Measurements from ENCODE around the gene TET3. TPM values are rescaled to one million over a fixed set of nuclear protein-coding genes. Genes with fewer than 3 reads are reported as not detected.

The TET3 gene
- polyA plus RNA-seq, 1 of the 3 experiments (the other 2 are of a cell fraction): 1.6 TPM

GRCh38 chr2:73995810-73996209 lies 11.1 kb downstream of the TET3 start (continued):
- TF ChIP-seq ZBTB33 (IDR thresholded peaks at IDR 0.05; ENCODE audit: borderline replicate concordance, low read depth) (no peak), POLR2AphosphoS5 (IDR thresholded peaks at IDR 0.05; ENCODE audit: low read depth, low read length) (no peak), USF1 (IDR thresholded peaks at IDR 0.05; ENCODE audit: borderline replicate concordance, low read depth) (no peak), SIN3A (IDR thresholded peaks at IDR 0.05; ENCODE audit: borderline replicate concordance, low read depth, low read length) (no peak), YY1 (IDR thresholded peaks at IDR 0.05; ENCODE audit: low read depth) (no peak), REST (IDR thresholded peaks at IDR 0.05; ENCODE audit: low read depth, low read length) (no peak), NRF1 (IDR thresholded peaks at IDR 0.05; ENCODE audit: low read depth, low read length) (no peak), FOXM1 (IDR thresholded peaks at IDR 0.05; ENCODE audit: low read depth) (no peak)

- Histone ChIP-seq H3K9me3 (no peaks in the 10 kb centered on the region), H3K4me1 (ENCODE audit: control insufficient read depth in 1 of 2, insufficient read depth in 2 of 2, low read depth in 1 of 2, low read length in 1 of 2) (peaks cover 8 to 20% of the 10 kb centered on the region in 2 experiments; a peak in 2 of 4 replicates), H3K9ac (no peak overlapping the region), H2AFZ (ENCODE audit: low read depth) (no peak overlapping the region), H3K27me3 (ENCODE audit: insufficient read depth) (no peaks in the 10 kb centered on the region), H3K36me3 (replicated peaks in 1 of 2; ENCODE audit: control insufficient read depth in 1 of 2, insufficient read depth in 2 of 2, low read length in 1 of 2) (no peaks in the 10 kb centered on the region), H3K79me2 (ENCODE audit: insufficient read depth) (peaks cover 23% of the 10 kb centered on the region), H3K4me3 (ENCODE audit: low read depth in 2 of 2, low read length in 1 of 2) (no peak overlapping the region), H3K4me2 (no peak overlapping the region), H4K20me1 (ENCODE audit: insufficient read depth) (peaks cover 53% of the 10 kb centered on the region), H3F3A (replicated peaks; ENCODE audit: insufficient read depth) (no peaks in the 10 kb centered on the region), H3K9me2 (no peaks in the 10 kb centered on the region), H3K27ac (ENCODE audit: low read depth in 2 of 2, low read length in 1 of 2) (no peak overlapping the region)
- ChIA-PET CTCF (interaction anchor here (1.4 kb wide), 1 partner anchor 10 kb away, joined by 4 read pairs; no protein-coding TSS in a partner anchor), POLR2A (no interaction called here)
- DNase-seq: no peak
- TF ChIP-seq SIN3A (IDR thresholded peaks at IDR 0.05; ENCODE audit: borderline replicate concordance, low read depth, low read length): no peak
- no peak for TF ChIP-seq EP300 (IDR thresholded peaks at IDR 0.05; ENCODE audit: borderline replicate concordance in 1 of 2, low read depth in 1 of 2, low read length in 1 of 2)
- TF ChIP-seq USF1 (IDR thresholded peaks at IDR 0.05; ENCODE audit: borderline replicate concordance, low read depth): no peak
- no peak for TF ChIP-seq GATA2 (CRISPR knock-in tag; IDR thresholded peaks at IDR 0.05)
- no peak for TF ChIP-seq MXI1 (IDR thresholded peaks at IDR 0.05; ENCODE audit: low read depth, low read length)
- TF ChIP-seq TEAD4 (IDR thresholded peaks at IDR 0.05; ENCODE audit: borderline replicate concordance, insufficient read depth): no peak
- TF ChIP-seq POLR2AphosphoS5 (IDR thresholded peaks at IDR 0.05; ENCODE audit: low read depth, low read length): no peak
- no peak for TF ChIP-seq EZH2phosphoT487 (IDR thresholded peaks at IDR 0.05; ENCODE audit: borderline replicate concordance, low read depth)
- no peak for TF ChIP-seq MAX (IDR thresholded peaks at IDR 0.05; ENCODE audit: low read depth)
- 96% methylated on average over 6 of the region's 6 CpGs for WGBS (ENCODE audit: low lambda C conversion rate)
Observed at GRCh38 chr2:73997813-73998212, 13.1 kb downstream of the TET3 start.
